Islet precursor cell (in vitro differentiated cells): ENCODE measurements around the gene NKAIN4.
A peak's percentile ranks its signal among the peaks of the same experiment; 100 is the strongest.

Experiments used
- DNase-seq: peaks from one replicate; pipeline ENCODE4 v3.0.0-alpha.2; 2018

NKAIN4 gene

DNA sequence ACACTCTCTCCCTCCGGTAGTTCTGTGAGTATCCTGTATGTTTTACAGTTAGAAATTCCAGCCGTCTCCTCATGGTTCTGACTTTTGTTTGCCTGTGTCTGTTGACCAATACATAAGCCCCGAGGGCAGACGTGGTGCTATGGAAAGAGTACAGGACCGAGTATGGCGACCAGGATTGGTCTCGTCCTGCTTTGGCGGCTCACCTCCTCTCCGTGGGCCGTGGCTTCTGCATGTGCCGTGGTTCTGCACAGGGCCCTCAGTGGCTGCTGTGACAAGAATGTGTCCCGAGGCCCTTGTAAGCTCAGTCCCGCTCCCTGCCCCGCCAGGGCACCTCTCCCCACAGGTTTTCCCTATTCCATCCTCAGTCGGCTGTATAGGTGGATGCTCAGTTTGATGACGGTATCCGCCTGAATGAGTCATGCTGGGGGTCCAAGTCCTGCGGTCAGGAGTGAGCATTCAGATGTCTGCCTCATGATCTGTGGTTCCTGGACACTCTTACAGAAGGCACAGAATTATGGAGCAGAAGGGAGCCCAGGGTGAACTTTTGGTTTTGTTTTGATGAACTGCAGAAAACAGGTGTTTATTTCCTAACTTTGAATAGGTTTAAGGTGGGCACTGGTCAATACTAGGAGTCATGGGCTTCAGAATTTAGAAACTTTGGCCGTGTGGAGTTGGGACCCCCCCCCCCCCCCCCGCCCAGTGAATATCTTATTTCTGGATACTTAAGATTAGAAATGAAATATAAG lies 19.5 kb upstream of the NKAIN4 start:
- peak; percentile 60 for DNase-seq

DNA sequence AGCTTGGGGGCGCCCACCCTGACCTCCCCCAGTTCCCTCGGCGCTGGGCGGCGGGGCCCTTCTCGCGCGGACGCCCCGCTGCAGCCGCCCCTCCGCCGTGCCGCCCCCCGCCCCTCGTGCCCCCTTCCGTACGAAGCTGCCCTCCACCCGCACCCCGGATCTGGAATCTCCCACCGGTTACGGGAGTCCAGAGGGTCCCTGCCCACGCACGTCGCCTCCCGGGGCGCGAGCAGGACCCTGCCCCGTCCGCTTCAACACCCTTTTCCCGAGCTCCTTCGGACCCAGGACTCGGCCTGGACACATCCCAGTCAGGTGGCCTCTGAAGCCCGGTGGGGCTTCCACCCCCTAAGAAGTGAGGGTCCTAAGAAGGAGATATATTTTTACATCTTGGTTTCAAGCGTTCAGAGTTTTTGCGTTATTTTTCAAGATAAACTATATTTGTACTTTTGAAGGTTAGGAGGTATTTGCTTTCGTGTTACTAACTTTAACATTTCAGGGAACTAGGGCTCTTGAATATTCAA lies 18.9 kb upstream of the NKAIN4 start:
- no peak for DNase-seq

DNA sequence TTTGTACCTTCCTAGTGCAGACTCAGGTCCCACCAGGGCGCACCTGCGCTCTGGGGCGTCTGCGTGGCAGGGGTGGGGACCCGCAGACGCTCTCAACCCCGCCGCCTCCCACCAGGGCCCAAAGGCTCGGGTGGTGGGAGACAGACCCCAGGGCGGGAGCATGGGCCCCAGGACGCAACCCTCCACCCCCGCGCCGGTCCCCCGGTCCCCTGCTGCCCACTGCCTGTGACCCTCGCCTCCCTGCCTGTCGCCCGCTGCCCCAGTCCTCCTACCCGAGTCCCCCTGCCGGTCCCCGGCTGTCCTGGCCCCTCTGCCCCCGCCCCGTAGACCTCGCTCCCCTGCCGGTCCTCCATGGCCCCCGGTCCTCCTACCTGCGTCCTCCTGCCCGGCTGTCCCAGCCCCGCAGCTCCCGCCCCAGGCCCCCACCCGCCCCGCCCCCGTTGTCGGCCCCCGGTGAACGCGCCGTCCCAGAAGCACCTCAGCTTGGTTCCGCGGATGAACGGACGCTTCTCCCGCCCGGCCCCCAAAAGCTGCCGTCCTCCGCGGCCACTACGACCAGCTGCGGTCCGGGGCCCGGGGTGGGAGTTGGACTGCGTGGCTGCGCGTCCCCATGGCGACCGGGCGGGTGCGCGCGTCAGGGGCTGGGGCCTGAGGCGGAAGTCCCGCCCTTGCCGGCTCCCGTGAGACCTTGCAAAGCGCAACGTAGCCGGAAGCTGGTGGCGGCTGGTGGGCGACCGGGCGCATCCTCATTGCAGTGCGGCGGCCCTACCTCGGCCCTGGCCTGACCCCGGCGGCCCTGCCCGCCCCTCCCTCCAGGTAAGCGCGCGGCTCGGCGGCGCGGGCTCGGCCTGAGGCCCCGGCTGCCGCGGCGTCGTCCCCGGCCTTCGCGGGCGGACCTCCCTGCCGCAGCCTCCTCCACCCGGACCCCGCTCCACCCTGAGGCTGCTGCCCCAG lies 18.1 kb upstream of the NKAIN4 start, which contains the start of gene ARFGAP1:
ARFGAP1 (plus strand) TSS at position 709 of the 954 bp plus-strand sequence. CDS start 2,768 bp downstream, outside the sequence.
- DNase-seq, result peak; percentile 96

DNA sequence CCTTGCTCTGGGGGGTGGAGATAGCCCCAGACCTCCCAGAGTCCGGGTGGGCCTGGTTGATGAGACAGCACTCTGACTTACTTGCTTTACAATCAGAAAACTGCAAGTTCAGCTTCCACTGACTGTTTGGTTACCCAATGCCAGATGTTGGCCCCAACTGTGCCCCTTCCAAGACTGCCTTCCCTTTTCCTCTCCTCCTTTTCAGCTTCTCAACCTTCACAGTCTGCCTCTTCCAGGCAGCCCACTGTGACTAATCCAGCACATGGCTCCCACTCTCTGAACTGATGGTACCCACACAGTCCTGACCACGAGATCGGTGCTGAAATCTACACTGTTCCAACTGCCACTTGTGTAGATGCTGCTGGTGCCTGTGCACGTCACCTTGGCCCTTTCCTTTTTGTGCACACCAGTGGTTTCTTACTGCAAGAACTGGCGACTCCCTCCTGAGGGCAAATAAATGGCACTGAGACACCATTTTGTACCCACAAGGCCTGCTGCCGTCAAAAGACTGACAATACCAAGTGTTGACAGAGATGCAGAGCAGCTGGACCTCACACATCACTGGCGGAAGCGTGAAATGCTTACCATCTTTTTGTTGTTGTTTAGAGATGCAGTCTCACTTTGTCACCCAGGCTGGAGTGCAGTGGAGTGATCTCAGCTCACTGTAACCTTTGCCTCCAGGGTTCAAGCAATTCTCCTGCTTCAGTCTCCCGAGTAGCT lies 16.5 kb upstream of the NKAIN4 start:
- DNase-seq, result no peak

DNA sequence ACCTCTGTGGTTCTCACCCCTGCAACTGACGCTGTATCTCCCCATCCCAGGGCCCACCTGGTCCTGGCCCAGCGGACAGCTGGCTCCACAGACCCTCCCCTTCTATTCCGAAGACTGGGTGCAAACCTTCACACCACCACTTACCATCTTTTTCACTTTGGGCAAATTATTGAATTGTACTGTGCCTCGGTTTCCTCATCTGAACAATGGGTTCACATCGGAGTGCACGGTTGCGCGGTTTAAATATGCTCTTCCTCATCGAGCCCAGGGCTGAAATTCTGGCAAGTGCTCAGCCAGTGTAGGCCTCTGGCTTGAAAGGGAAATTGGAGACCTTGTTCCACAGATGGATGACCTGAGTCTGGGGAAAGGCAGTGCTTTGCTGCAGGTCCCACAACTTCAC lies 15.5 kb upstream of the NKAIN4 start:
- DNase-seq, result no peak

DNA sequence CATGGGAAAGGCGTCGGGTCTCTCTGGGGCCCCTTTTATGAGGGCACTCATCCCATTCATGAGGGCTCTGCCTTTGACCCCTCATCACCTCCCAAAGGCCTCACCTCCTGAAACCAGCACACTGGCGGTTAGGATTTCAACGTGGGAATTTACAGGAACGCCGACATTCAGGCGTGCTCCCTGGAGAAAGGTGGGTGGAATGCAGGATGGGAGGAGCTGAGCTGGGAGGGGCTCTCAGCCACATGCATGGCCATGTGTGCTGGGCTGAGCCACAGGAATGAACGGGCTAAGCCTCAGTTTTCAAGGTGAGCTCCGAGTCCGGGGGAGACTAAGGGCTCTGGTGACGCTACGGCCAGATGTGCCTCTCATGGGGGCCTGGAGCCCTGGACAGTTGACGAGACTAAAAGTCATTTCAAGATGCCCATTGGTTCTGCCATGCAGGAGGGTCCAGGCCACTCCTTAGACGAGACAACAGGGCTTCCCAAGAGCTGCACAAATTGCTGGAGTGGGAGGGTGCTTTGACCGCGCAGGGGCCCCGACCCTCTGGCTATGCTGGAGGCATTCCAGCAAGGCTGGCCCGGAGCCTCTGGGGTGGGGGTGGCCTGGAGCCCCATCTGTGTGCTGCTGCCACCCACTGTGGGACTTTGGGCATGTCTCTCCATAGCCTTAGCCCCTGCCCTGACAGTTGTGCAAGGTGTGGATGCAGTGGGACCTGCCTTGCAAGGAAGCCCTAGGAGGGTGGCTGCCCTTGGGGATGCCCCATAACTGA lies 14.6 kb upstream of the NKAIN4 start:
- peak; percentile 79 for DNase-seq

DNA sequence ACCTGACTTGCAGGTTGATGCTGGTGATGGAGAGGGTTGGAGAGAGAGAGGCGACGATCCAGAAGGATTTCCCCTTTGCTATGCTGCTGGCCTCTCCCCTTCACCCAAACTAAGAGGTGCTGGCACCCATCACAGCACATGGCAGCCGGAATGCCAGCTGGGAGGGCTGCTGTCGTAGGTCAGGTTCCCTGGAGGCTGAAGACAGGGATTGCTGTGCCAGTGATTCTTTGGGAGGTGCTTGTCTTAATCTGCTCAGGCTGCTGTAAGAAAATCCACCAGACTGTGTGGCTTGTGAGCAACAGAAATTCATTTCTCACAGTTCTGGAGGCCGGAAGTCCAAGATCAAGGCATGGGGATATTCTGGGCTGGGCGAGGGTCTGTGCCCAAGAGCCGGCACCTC lies 14.0 kb upstream of the NKAIN4 start:
- no peak for DNase-seq

DNA sequence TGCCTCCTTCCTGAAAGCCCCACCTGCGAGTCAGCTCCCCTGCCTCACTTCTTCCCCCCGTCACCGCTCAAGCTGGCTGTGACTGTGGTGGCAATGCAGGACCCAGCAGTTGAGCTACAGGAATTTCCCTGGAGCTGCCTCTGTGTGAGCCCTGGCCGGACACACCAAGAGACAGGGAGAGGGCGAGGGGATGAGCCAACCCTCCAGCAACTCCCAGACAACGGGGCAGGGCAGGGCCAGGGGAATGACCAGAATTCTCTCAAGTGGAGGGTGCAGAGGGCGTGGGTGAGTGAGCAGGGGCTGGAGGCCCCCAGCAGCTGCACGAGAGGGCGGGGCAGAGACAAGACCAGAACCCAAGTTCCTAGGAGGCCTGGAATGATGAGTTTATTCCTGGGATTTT lies 13.4 kb upstream of the NKAIN4 start:
- no peak for DNase-seq

DNA sequence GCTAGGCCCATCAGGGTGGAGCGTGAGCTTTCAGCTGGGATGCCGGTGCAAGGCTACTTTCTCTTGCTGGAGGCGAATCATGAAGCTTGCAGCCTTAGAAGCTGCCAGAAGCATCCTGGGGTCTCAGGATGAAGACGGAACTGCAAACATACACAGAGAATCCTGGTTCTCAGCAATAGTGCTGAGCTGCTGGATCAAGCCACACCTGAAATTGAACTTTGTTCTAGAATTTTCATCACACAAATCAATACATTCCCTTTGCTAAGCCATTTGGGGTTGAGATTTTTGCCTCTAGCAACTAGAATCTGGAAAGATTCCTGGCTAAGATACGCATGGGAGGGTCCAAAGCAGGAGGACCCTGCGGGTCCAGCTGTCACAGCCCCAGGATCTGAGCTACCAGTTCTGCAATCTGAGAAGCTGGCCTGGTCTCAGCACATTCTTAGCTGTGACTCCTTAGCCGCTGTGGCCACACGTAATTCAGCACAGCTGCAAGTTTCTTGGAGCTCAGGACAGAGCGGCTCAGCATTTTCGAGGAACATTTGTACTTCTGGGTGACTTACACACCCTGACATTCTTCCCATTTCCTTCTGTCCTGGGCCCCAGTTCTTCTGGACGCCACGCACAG lies 11.7 kb upstream of the NKAIN4 start:
- DNase-seq, result no peak

DNA sequence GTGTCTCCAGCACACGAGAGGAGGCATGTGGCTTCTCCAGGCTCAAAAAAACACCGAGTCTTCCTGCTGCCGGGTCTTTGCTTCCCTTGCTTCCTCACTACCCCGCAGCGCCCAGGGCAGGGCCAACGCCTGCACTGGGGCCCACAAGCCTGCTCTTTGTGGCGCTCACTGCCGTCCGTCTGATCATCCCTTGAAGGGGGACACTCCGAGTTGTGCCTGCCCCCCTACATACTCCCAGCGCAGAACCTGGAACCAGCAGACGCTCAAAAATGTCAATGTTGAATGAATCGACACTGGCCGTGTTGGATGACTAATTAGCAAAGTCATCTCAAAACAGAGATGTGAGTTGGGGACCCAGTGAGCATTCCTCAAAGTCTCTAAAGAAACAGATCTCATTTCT lies 10.3 kb upstream of the NKAIN4 start:
- DNase-seq, result no peak

DNA sequence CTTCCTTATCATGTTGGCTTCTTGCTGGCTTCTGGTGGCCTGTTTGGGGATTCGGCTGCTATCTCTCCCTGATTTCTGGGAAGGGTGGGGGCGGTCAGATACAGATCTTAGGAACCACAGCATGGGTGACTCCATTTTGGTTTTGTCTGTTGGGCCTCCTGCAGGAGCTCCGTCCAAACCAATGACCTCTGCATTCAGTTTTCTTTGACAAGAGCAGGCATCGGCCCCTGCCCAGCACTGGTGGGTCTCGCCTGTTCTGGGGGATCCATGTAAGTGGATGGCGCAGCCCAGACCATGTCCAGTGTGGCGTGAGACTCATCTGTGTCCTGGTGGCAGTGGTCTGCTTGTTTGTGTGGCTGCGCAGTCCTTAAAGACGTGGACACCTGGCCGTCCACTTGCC lies 9.7 kb upstream of the NKAIN4 start:
- no peak for DNase-seq

DNA sequence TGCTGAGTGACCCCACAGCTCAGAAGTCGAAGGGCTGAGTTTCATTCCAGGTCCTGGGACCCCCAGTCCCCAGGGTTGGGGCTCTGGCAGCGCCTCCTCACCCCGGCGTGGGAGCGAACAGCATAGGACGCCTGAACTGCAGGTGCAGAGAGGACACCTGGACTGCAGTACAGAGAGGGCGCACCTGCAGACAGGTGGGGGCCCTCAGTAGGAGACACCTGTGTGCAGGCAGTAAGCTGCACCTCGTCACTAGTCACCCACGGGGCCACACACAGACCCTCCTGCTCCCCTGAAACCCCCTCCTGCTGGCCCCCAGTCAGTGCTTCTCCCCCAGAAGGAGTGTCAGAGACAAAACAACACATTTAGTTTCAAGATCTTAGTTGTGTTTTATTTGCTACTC lies 8.6 kb upstream of the NKAIN4 start:
- DNase-seq, result no peak

DNA sequence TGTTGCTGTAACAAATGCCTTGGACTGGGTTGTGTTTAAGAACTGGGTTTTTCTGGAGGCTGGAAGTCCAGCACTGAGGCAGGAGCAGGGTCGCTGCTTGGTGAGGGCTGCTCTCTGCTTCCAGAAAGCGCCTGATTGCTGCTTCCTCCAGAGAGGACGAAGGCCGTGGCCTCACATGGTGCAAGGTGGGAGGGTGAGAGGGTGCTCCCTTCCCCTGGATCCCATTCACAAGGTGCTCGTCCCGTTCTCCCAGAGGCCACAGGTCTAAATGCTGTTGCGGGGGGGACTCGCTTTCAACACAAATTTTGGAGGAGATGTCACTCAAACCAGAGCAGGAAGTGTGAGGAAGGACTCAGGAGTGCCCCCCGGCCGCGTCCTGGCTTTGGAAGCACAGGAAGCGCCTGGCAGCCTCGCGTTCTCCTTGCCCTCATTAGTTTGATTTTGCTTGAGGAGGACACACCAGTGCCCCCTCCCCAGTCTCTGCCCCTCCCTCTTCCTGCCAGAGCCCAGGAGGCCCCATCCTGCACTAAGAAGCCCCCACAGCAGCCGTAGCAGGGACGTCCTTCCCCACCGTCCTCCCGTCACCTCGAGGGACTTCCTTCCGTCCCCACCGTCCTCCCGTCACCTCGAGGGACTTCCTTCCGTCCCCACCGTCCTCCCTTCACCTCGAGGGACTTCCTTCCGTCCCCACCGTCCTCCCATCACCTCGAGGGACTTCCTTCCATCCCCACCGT lies 7.7 kb upstream of the NKAIN4 start:
- DNase-seq, result no peak

DNA sequence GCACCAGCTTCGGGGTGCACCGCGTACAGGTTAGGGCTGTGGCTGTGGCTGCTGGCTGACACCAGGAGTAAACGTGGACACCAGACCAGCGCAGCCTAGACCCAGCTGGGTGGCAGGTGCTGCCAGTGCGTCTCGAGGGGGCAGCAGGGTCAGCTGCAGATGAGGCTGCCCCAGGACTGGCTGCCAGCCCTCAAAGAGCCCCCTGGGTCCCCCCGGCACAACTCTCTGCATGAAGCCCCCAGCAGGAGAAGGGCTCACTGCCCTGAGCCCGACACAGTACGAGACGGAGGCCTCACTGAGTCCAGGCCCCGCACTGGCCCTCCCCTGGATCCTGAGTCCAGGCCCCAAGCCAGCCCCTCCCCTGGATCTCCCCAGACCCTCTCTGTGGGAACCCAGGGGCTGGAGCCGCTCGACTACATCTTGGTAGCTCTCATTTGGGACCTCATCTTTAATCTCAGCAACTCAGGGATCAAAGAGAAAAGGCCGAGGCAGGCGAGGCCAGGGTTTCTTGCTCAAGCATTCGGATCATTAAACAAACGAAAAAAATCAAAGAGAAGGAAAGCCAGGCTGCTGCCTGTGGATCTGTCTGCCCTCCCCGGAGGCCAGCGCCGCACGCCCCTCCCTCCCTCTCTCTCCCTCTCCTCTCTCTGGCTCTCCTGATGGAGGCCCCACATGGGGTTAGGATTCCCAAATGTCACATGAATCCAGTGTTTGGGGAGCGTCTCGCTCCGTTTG lies 7.0 kb upstream of the NKAIN4 start:
- DNase-seq, result no peak

DNA sequence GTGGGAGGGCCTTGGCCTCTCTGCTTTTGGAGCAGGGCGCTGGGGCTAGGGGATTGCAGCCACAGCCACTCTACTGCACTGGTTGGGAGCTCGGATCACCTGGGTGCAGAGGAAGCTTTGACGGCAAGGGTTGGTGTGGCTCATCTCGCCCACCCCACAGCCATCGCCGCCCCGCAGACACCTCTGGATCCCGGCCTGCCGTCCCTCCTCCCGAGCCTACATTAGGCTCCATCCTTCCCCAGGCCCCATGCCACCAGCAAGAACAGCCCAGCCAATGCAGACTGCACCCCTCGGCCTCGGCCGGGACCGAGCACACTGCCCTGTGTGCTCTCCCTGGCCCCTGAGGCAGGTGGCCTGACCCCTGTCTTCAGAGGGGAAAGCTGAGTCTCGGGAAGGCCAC lies 6.3 kb upstream of the NKAIN4 start:
- no peak for DNase-seq

DNA sequence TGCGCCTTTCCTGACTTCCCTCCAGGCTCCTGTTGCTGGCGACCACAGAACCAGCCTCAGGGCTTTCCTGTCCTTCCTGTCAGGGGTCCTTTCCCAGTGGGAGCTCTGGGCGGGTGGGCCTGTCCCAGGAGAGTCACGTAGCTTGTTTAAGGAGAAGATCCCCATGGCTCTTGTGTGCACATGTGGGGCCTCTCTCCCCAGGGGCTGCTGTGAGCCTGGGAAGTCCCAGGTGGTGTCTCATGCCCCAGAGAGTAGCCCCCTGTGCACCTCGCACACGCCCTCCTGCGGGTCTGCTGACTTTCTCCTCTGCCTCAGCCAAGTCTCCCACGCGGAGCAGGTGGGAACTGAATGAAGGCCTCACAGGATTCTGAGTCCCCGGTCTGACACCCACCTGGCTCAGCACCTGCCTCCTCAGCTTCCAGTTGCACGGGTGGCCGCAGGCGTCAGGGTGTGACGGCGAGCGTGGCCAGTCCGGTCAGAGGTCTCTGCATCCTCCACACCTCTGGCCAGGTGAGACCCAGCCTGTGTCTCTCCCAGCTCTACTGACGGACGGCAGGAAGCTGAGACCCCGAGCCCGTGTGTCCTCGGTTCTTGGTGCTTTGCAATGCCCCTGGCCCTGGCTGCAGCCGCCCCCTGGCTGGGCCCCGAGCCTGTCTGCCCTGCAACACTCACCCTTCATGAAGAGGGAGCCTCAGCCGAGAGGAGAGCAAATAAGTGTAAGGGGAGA lies 5.6 kb upstream of the NKAIN4 start:
- no peak for DNase-seq

DNA sequence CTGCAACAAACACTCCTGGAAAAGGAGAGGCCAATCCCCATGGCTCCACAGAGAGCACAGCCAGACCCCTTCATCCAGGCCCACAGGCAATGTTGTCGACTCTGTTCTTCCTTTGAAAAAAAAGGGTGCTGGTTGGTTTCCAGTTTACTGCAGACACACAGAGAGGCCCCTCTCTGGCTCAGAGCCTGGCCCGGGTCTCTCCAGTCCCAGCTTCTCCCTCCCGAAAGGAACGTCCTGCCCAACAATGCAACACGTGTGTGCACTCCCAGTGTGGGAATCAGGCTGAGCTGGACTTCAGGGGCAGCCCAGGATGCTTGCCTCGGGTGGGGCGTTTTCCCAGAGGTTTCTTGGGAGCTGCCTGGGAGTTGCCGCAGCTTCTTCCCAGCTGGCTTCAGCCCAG lies 4.5 kb upstream of the NKAIN4 start:
- DNase-seq, result no peak

DNA sequence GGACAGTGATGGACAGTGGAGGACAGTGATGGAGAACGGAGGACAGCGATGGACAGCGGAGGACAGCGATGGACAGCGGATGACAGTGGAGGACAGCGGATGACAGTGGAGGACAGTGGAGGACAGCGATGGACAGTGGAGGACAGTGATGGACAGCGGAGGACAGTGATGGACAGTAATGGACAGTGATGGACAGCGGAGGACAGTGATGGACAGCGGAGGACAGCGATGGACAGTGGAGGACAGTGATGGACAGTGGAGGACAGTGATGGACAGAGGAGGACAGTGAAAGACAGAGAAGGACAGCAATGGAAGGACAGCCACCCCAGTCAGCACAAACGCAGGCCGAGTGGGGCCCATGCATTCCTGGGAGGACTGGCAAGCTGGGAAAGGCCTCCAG lies 3.4 kb upstream of the NKAIN4 start:
- no peak for DNase-seq

DNA sequence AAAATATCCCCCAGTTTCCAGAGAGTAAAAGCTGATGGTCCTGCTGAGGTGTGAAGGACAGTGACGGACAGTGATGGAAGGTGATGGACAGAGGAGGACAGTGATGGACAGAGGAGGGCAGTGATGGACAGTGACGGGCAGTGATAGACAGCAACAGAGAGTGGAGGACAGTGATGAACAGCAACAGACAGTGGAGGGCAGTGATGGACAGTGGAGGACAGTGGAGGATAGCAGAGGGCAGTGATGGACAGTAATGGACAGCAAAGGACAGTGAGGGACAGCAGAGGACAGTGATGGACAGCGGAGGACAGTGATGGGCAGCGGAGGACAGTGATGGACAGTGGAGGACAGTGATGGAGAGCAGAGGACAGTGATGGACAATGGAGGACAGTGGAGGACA lies 2.7 kb upstream of the NKAIN4 start:
- no peak for DNase-seq
